ENCODE data around the gene IPO8. TPM values are rescaled to one million over a fixed set of nuclear protein-coding genes. Genes with fewer than 3 reads are reported as not detected.

Gene IPO8
- total and polyA plus RNA-seq, 12 donors = 5.0 to 64.6 (median 35.8) TPM

GRCh38 chr12:30643366-30643765, 52.3 kb downstream of the IPO8 start:
- DNase-seq = no peak
- H3K36me3 ChIP-seq (replicated peaks in 1 of 2) = peaks cover 0 to 3% of the 10 kb centered on the region in 2 donors
- H3K27ac ChIP-seq = no peak overlapping the region
- no peaks in the 10 kb centered on the region for H3K27me3 ChIP-seq
- no peak overlapping the region for H3K4me3 ChIP-seq
- intact Hi-C loops (cut with DNase I) = no loop called here
- 93 to 98% (median 95%) methylated on average over 4 of the region's 4 CpGs for WGBS, 4 donors
- H3K9me3 ChIP-seq (replicated peaks in 1 of 3) = no peaks in the 10 kb centered on the region
- TF ChIP-seq CTCF (IDR thresholded peaks at IDR 0.05) (no peak), POLR2A (IDR thresholded peaks at IDR 0.05) (no peak)
- H3K4me1 ChIP-seq (replicated peaks in 1 of 2) = peaks cover 0 to 10% of the 10 kb centered on the region in 2 donors

GRCh38 chr12:30640392-30640791, 55.3 kb downstream of the IPO8 start:
- H3K4me3 ChIP-seq = no peak overlapping the region
- H3K9me3 ChIP-seq (replicated peaks in 1 of 3) = no peaks in the 10 kb centered on the region
- peaks cover 0 to 15% of the 10 kb centered on the region in 2 donors for H3K36me3 ChIP-seq (replicated peaks in 1 of 2)
- no peak for DNase-seq
- H3K4me1 ChIP-seq (replicated peaks in 1 of 2) = no peaks in the 10 kb centered on the region
- no peak overlapping the region for H3K27ac ChIP-seq
- no peaks in the 10 kb centered on the region for H3K27me3 ChIP-seq
- no peak for TF ChIP-seq POLR2A (IDR thresholded peaks at IDR 0.05)
- no peak for TF ChIP-seq CTCF (IDR thresholded peaks at IDR 0.05)
- intact Hi-C loops (cut with DNase I) = no loop called here
- WGBS, 4 donors = 84 to 94% (median 90%) methylated on average over 2 of the region's 2 CpGs

- 94 to 97% (median 96%) methylated on average over 2 of the region's 2 CpGs for WGBS, 4 donors
- H3K4me1 ChIP-seq (replicated peaks in 1 of 2) = no peaks in the 10 kb centered on the region
- no peak overlapping the region for H3K27ac ChIP-seq
- no peaks in the 10 kb centered on the region for H3K27me3 ChIP-seq
- TF ChIP-seq POLR2A (IDR thresholded peaks at IDR 0.05) (no peak), CTCF (IDR thresholded peaks at IDR 0.05) (no peak)
- H3K9me3 ChIP-seq (replicated peaks in 1 of 3) = no peaks in the 10 kb centered on the region
- no peak for DNase-seq
- intact Hi-C loops (cut with DNase I) = no loop called here
- peaks cover 0 to 35% of the 10 kb centered on the region in 2 donors for H3K36me3 ChIP-seq (replicated peaks in 1 of 2)
- H3K4me3 ChIP-seq = no peak overlapping the region
Measured at GRCh38 chr12:30635385-30635784, 60.3 kb downstream of the IPO8 start.

- no peak for DNase-seq
- intact Hi-C loops (cut with DNase I) = no loop called here
- TF ChIP-seq CTCF (IDR thresholded peaks at IDR 0.05) (no peak), POLR2A (IDR thresholded peaks at IDR 0.05) (no peak)
- 95 to 98% (median 96%) methylated on average over 6 of the region's 6 CpGs for WGBS, 4 donors
- H3K9me3 ChIP-seq (replicated peaks in 1 of 3) = no peaks in the 10 kb centered on the region
- H3K27me3 ChIP-seq = no peaks in the 10 kb centered on the region
- H3K4me1 ChIP-seq (replicated peaks in 1 of 2) = no peaks in the 10 kb centered on the region
- H3K36me3 ChIP-seq (replicated peaks in 1 of 2) = peaks cover 0 to 39% of the 10 kb centered on the region in 2 donors
- H3K27ac ChIP-seq = no peak overlapping the region
- H3K4me3 ChIP-seq = no peak overlapping the region
Measured at GRCh38 chr12:30631740-30632139, 63.9 kb downstream of the IPO8 start.

Measured in adrenal gland (tissue), 12 donors.